Psoas muscle (tissue), 8 donors: Measurements from ENCODE around the gene ARHGEF7. TPM values are rescaled to one million over a fixed set of nuclear protein-coding genes. Genes with fewer than 3 reads are reported as not detected.

Experiments
- ATAC-seq, 4 donors: fragments of 200-7000 bp; cut with Tn5 transposase; one replicate each; pipeline ENCODE4 v1.9.1; 2020; ENCODE audit warnings: moderate library complexity in 3 of 4, mild to moderate bottlenecking in 2 of 4
- DNase-seq, 2 donors: peaks; one replicate each; pipeline ENCODE4 v3.0.0-alpha.2; 2020
- H3K27ac ChIP-seq: fragments of 200-600 bp; one replicate; pipeline ENCODE4 v1.8.0; 2022
- H3K27me3 ChIP-seq, 3 donors: fragments of 200-600 bp in 1 of 3; one replicate each; pipeline versions ENCODE4 v1.6.1 to v1.8.0; 2013 to 2022; ENCODE audit warnings: low read length in 2 of 3, mild to moderate bottlenecking in 2 of 3, moderate library complexity in 1 of 3; ENCODE audit not compliant: insufficient read depth in 3 of 3
- H3K36me3 ChIP-seq, 2 donors: fragments of 200-600 bp in 1 of 2; one replicate each; pipeline versions ENCODE4 v1.6.1 to v1.8.0; 2013 to 2022; ENCODE audit warnings: low read depth in 1 of 2, mild to moderate bottlenecking in 1 of 2, moderate library complexity in 1 of 2; ENCODE audit not compliant: insufficient read depth in 1 of 2
- H3K4me1 ChIP-seq: fragments of 200-600 bp; one replicate; pipeline ENCODE4 v1.8.0; 2022
- H3K4me3 ChIP-seq: fragments of 200-600 bp; one replicate; pipeline ENCODE4 v1.8.0; 2022; ENCODE audit warnings: mild to moderate bottlenecking
- H3K9me3 ChIP-seq: fragments of 200-600 bp; one replicate; pipeline ENCODE4 v1.8.0; 2022
- WGBS, 3 donors: extraction: QIAGEN DNeasy Blood & Tissue Kit; methylation state at CpG; one replicate each; pipeline versions ENCODE4 v1.1.6 to v1.1.7; 2013; 5-methylcytosine and 5-hydroxymethylcytosine counted together
- intact Hi-C, 2 donors: fragments of 100-400 bp; cut with DNase I; formaldehyde crosslinking; loops; one replicate each; pipeline versions ENCODE4 v1.11.0 to v1.14.2; 2022
- polyA plus RNA-seq, 3 donors: library from polyadenylated mRNA; stranded (reverse); fragments of 200-250 nt; gene quantifications; one replicate each; pipeline ENCODE4 v1.2.3, GENCODE V29; 2013
- total RNA-seq, 4 donors: library from RNA; stranded (reverse); fragmentation: NEBNext Ultra II Directional in 2 of 4; extraction: Animal tissue kit (Norgen Biotek cat#: 25700) in 2 of 4; gene quantifications; one replicate each; pipeline versions ENCODE4 v1.2.1 to v1.2.4, GENCODE V29; 2021 to 2023
- TF ChIP-seq, protein P1 (sequence below): fragments of 200-600 bp; IDR thresholded peaks from one replicate; pipeline ENCODE4 v1.8.0; 2022; ENCODE audit warnings: antibody characterized with exemption
- donor health status: healthy with polysubstance abuse.
- donor health status: DM: no; HTN: no; CAD: no; lungs with moderate emphysema.
- donor health status: Bipolar disorder and iron deficiency.
- donor health status: healthy.
- donor health status: DM: yes; HTN: yes; CAD: no.
- donor health status: DM: no; HTN: no; CAD: no.
- donor health status: DM: no; HTN: no; CAD: no.
- donor health status: DM: yes; HTN: yes; CAD: no.

Gene ARHGEF7
- total and polyA plus RNA-seq, 7 donors, result 21.6 to 53.6 (median 46.8) TPM

DNA sequence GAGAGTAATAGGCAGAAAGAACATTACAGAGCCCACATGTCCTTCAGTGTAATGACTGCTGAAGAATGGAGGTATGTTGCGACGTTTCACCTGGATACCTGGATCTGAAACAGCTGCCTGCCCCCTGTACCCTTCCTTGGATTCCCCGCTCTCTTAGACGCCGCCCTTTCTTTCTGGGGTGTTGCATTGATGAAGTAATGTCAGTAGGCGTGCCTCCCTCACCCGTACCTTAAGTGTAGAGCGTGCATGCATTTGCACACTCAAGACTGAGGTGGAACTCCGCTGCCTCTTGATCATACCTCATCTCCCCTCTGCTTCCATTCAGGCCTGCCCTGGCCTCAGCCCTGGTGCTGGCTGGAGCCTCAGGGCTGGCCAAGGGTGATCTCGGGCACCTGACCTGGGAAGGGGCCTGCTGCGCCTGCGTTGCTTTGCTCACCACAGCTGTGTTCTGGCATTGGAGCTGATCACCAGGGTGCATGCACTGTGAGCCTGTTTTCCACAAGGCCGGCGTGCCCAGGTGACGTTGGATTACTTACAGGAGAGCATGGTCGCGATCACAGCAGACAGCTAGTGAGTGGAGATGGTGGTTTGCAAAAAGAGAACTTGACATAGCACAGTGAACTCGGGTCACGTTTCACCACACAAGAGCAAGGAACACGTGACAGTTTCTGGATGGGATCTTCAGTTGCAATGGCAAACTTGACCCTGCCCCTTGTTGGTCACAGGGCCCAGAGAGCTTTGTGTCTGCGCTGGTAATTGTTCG is 99.0 kb downstream of the ARHGEF7 start:
- peaks cover 97% of the 10 kb centered on the region for H3K4me1 ChIP-seq
- 49 to 61% (median 57%) methylated on average over 22 of the region's 22 CpGs for WGBS, 3 donors
- H3K27ac ChIP-seq, result peak overlapping the region; percentile 88

DNA sequence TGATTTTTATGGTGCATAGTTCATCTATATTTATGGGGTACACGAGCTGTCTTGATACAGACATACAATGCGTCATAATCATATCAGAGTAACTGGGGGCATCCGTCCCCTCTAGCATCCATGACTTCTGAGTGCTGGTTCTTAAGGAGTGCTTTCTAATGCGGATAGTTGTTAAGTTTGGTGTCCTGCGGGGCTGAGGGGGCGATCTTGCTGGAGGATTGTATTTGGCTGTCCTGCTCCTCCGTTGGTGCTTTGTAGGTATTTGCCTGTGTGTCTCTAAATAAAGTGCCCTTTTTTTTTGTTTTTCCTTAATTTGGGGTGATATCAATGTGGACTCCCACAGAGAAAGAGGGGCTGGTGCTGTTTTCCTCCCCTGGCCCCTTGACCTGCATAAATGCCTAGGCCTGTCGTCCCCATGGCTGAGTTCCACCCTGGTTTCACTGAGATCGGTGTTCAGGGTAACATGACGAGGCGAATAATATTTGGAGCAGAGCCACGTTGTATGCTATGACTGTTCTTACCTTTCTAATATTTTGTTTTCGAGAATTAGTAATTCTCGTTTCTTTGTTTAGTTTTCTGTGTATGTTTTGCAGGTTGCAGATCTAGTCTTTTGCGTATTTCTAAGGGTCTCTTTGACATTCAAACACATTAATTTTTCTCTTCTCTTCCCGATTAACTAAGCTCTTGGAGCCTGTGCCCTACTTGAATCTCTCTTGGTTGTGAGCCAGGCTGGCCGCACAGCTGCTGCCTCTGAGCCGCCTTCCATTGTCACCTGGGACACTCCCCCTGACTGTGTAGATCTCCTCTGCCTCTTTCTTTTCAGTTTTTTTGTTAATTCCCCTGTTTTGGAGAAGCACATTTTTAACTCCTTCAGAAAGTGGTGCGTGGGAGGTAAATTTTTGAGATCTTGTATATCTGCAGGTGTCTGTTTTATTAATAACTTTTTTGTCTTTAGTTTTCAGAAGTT is 100.3 kb downstream of the ARHGEF7 start:
- intact Hi-C loops, result loop anchor here in 1 of 2 donors (2.0 to 10.0 kb wide), 4 partner anchors 38 to 301 kb away; partner anchors contain the start of gene ANKRD10
- H3K4me1 ChIP-seq, result peaks cover 97% of the 10 kb centered on the region
- H3K9me3 ChIP-seq, result no peaks in the 10 kb centered on the region
- TF ChIP-seq, protein P1, sequence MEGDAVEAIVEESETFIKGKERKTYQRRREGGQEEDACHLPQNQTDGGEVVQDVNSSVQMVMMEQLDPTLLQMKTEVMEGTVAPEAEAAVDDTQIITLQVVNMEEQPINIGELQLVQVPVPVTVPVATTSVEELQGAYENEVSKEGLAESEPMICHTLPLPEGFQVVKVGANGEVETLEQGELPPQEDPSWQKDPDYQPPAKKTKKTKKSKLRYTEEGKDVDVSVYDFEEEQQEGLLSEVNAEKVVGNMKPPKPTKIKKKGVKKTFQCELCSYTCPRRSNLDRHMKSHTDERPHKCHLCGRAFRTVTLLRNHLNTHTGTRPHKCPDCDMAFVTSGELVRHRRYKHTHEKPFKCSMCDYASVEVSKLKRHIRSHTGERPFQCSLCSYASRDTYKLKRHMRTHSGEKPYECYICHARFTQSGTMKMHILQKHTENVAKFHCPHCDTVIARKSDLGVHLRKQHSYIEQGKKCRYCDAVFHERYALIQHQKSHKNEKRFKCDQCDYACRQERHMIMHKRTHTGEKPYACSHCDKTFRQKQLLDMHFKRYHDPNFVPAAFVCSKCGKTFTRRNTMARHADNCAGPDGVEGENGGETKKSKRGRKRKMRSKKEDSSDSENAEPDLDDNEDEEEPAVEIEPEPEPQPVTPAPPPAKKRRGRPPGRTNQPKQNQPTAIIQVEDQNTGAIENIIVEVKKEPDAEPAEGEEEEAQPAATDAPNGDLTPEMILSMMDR, result no peak
- peak overlapping the region; percentile 88 for H3K27ac ChIP-seq
- ATAC-seq (peak; percentile 60 to 81 (median 76)), DNase-seq (peak; percentile 35 to 70)
- peak overlapping the region; percentile 29 for H3K4me3 ChIP-seq
- no peaks in the 10 kb centered on the region for H3K36me3 ChIP-seq
- 46 to 59% (median 47%) methylated on average over 19 of the region's 19 CpGs for WGBS, 3 donors
- H3K27me3 ChIP-seq, result no peaks in the 10 kb centered on the region

More for the DNA sequence above, 99.0 kb downstream of the ARHGEF7 start:
- no peaks in the 10 kb centered on the region for H3K27me3 ChIP-seq
- DNase-seq, result peak in 1 of 2 donors; percentile 59
- no peak overlapping the region for H3K4me3 ChIP-seq
- no peaks in the 10 kb centered on the region for H3K36me3 ChIP-seq
- TF ChIP-seq, protein P1, result no peak
- intact Hi-C loops, result loop anchor here (5.0 to 10.0 kb wide), 2 partner anchors 47 to 299 kb away; partner anchors contain the start of gene ANKRD10 (in 1 of the 2)
- no peaks in the 10 kb centered on the region for H3K9me3 ChIP-seq
- ATAC-seq, result peak; percentile 18 to 66 (median 46)

DNA sequence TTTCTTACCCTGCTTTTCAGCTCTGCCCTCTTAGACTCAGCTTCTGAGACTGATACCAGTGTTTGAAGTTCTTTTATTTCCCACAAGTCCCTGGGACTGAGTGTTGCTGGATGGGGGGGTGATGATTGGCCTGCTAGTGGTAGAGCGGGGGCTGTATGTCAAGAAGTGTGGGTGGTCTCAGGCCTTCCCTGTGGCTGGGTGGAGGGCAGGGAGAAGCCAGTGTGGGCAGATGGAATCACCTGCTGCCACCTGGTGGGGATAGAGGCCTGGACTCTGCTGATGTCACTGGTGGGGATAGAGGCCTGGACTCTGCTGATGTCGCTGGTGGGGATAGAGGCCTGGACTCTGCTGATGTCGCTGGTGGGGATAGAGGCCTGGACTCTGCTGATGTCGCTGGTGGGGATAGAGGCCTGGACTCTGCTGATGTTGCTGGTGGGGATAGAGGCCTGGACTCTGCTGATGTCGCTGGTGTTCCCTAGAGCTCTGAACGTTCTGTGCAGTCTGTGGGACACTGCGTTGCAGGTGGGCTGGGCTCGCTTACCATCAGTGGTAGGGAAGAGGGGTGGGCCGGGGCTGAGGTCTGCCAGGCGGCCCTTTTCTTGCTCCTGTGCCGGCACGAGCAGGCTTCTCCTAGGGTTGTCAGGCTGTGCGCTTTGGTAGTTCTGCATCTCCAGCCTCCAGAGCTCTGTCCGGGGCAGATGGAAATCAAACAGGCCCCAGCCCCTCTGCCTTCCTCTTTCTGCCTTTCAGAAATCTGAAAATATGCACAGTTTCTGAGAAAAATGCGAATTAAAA is 101.3 kb downstream of the ARHGEF7 start:
- DNase-seq (peak; percentile 43 to 72), ATAC-seq (peak; percentile 67 to 79 (median 73))
- intact Hi-C loops, result loop anchor here in 1 of 2 donors (2.0 to 10.0 kb wide), 4 partner anchors 39 to 302 kb away; partner anchors contain the start of gene ANKRD10
- WGBS, 3 donors, result 75 to 81% (median 76%) methylated on average over 13 to 15 of the region's 15 CpGs
- TF ChIP-seq, protein P1, result peak; percentile 55
- Histone ChIP-seq H3K27ac (peak overlapping the region; percentile 88), H3K4me1 (peaks cover 91% of the 10 kb centered on the region), H3K36me3 (no peaks in the 10 kb centered on the region), H3K4me3 (no peak overlapping the region), H3K27me3 (no peaks in the 10 kb centered on the region), H3K9me3 (no peaks in the 10 kb centered on the region)

DNA sequence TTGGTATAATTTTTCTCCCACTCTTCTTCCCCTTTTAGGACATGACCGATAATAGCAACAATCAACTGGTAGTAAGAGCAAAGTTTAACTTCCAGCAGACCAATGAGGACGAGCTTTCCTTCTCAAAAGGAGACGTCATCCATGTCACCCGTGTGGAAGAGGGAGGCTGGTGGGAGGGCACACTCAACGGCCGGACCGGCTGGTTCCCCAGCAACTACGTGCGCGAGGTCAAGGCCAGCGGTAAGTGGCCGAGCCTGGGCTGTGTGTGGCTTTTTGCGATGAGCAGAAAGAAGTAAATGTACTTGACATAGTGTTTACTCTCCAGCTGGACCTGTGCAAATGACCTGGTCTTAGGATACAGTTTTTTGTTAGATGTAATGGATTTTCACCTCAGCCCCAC is 102.5 kb downstream of the ARHGEF7 start:
- Histone ChIP-seq H3K4me1 (peaks cover 82% of the 10 kb centered on the region), H3K9me3 (no peaks in the 10 kb centered on the region), H3K27ac (peak overlapping the region; percentile 88), H3K36me3 (no peaks in the 10 kb centered on the region), H3K27me3 (no peaks in the 10 kb centered on the region), H3K4me3 (no peak overlapping the region)
- WGBS, 3 donors, result 60 to 73% (median 69%) methylated on average over 13 of the region's 13 CpGs
- ATAC-seq (no peak), DNase-seq (no peak)
- intact Hi-C loops, result loop anchor here in 1 of 2 donors (2.0 to 10.0 kb wide), 4 partner anchors 40 to 303 kb away; partner anchors contain the start of gene ANKRD10
- TF ChIP-seq, protein P1, result no peak
